Measurements from ENCODE around the gene PHF5A.
A peak's percentile ranks its signal among the peaks of the same experiment; 100 is the strongest.

Gene PHF5A

DNA sequence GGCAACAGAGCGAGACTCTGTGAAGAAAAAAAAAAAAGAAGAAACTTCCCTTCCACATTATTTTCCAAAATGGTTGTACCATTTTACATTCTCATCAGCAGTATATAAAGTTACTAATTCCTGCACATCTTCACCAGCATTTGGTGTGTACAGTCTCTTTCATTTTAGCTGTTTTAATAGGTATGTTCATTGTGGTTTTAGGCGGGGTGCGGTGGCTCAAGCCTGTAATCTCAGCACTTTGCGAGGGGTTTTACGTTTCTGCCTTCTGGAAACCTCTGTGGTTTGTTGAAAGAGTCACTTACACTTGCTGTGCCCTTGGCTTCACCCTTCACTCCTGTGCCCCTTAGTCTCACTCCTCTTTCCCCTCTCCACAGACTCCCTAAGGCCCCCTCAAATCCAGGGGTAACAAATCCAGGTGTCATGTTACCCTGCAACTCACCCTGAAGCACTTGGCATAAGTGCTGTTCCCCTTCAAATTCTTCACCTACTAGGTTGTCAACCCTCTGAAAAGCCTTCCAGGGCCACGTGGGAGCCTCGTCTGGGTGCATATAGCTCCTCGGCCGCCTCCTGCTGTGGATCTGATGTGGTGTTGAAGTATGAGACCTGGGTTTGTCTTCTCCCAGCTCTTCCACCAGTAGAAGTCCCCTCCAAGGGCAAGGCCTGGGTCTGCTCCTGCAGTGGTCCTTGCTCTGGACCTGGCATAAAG, 42.7 kb downstream of the PHF5A start:
- no peak for TF ChIP-seq EZH2 (IDR thresholded peaks at IDR 0.05; ENCODE audit: borderline replicate concordance, low read depth, low read length, severe bottlenecking)
- TF ChIP-seq, protein P1, sequence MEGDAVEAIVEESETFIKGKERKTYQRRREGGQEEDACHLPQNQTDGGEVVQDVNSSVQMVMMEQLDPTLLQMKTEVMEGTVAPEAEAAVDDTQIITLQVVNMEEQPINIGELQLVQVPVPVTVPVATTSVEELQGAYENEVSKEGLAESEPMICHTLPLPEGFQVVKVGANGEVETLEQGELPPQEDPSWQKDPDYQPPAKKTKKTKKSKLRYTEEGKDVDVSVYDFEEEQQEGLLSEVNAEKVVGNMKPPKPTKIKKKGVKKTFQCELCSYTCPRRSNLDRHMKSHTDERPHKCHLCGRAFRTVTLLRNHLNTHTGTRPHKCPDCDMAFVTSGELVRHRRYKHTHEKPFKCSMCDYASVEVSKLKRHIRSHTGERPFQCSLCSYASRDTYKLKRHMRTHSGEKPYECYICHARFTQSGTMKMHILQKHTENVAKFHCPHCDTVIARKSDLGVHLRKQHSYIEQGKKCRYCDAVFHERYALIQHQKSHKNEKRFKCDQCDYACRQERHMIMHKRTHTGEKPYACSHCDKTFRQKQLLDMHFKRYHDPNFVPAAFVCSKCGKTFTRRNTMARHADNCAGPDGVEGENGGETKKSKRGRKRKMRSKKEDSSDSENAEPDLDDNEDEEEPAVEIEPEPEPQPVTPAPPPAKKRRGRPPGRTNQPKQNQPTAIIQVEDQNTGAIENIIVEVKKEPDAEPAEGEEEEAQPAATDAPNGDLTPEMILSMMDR (IDR thresholded peaks at IDR 0.05; ENCODE audit: borderline replicate concordance, extremely low read depth, low read length, poor library complexity, severe bottlenecking) = no peak
- DNase-seq (no peak), ATAC-seq (ENCODE audit: insufficient read depth, low read depth) (no peak)
- H4K20me1 ChIP-seq (ENCODE audit: insufficient read depth, low read length) = no peaks in the 10 kb centered on the region
- H3K36me3 ChIP-seq (ENCODE audit: insufficient read depth, low read length) = peaks cover 16% of the 10 kb centered on the region; the same call in 1 of the 2 replicates
- H3K4me3 ChIP-seq (ENCODE audit: low read depth in 1 of 2, low read length in 2 of 2) = no peak overlapping the region
- no peak overlapping the region for H3K9ac ChIP-seq (ENCODE audit: low read depth, low read length)
- H3K4me2 ChIP-seq (ENCODE audit: insufficient read depth, low read length) = no peak overlapping the region
- H3K27ac ChIP-seq (ENCODE audit: low read length) = no peak overlapping the region
- H2AFZ ChIP-seq (ENCODE audit: low read depth, low read length) = no peak overlapping the region
- H3K79me2 ChIP-seq (ENCODE audit: insufficient read depth, low read length) = no peaks in the 10 kb centered on the region
- H3K9me3 ChIP-seq (ENCODE audit: insufficient read depth, low read length, severe bottlenecking) = no peaks in the 10 kb centered on the region
- H3K27me3 ChIP-seq (ENCODE audit: insufficient read depth, low read length, poor library complexity) = no peaks in the 10 kb centered on the region
- no peaks in the 10 kb centered on the region for H3K4me1 ChIP-seq (ENCODE audit: insufficient read depth, low read length)

DNA sequence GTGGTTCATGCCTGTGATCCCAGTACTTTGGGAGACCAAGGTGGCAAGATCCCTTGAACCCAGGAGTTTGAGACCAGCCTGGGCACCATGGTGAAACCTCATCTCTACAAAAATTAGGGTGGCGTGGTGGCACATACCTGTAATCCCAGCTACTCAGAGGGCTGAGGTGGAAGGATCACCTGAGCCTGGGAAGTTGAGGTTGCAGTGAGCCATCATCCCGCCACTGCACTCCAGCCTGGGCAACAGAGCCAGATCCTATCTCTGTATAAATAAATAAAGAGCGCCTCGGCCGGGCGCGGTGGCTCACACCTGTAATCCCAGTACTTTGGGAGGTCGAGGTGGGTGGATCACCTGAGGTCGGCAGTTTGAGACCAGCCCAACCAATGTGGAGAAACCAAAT, 49.8 kb downstream of the PHF5A start:
- Histone ChIP-seq H3K9ac (ENCODE audit: low read depth, low read length) (no peak overlapping the region), H2AFZ (ENCODE audit: low read depth, low read length) (no peak overlapping the region)
- ATAC-seq (ENCODE audit: insufficient read depth, low read depth) = no peak

DNA sequence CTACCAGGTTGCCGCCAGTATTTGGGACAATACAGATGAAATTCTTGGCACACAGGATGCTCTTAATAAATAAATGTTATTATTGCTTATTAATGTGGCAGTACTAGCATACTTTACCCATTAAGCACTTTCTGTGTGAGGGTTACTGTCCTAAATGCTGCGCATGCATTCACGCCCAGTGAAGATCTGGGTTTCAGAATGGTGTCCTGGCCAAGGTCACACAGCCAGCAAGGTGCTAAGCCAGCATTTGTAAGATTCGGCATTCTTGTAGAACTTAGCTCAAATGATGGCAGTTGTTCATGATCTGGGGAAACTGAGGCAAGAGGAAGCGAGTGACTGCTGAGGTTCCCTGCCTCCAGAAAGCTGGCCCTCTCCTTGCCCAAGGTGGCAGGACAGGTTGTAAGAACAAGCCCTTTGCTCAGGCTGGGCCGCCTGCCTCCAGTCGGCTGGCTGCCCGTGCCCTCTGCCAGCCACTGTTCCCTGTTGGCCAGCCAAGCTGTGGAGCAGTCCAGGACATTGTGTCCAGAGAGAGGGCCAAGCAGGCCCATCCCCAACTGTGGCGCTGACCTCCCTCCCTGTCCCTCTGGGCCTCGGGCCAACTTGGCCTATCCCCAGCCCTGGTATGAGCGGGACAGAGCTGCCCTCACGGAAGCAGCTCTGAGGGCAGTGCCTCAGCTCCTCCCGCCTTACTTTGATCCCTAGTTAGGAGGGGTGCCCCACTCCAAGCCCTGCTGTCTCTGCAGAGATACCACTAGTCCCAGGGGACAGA, 50.7 kb downstream of the PHF5A start:
- Histone ChIP-seq H2AFZ (ENCODE audit: low read depth, low read length) (no peak overlapping the region), H3K4me1 (ENCODE audit: insufficient read depth, low read length) (peaks cover 20% of the 10 kb centered on the region), H3K9ac (ENCODE audit: low read depth, low read length) (no peak overlapping the region), H3K27ac (ENCODE audit: low read length) (no peak overlapping the region), H3K36me3 (ENCODE audit: insufficient read depth, low read length) (peaks cover under 1% of the 10 kb centered on the region), H3K4me3 (ENCODE audit: low read depth in 1 of 2, low read length in 2 of 2) (no peak overlapping the region), H3K79me2 (ENCODE audit: insufficient read depth, low read length) (peaks cover 41% of the 10 kb centered on the region), H3K4me2 (ENCODE audit: insufficient read depth, low read length) (no peak overlapping the region), H3K27me3 (ENCODE audit: insufficient read depth, low read length, poor library complexity) (no peaks in the 10 kb centered on the region), H3K9me3 (ENCODE audit: insufficient read depth, low read length, severe bottlenecking) (no peaks in the 10 kb centered on the region), H4K20me1 (ENCODE audit: insufficient read depth, low read length) (peaks cover 7% of the 10 kb centered on the region; the same call in 1 of the 2 replicates)
- TF ChIP-seq, protein P1 (IDR thresholded peaks at IDR 0.05; ENCODE audit: borderline replicate concordance, extremely low read depth, low read length, poor library complexity, severe bottlenecking) = no peak
- no peak for TF ChIP-seq EZH2 (IDR thresholded peaks at IDR 0.05; ENCODE audit: borderline replicate concordance, low read depth, low read length, severe bottlenecking)
- DNase-seq (no peak), ATAC-seq (ENCODE audit: insufficient read depth, low read depth) (no peak)

More for the DNA sequence above, 49.8 kb downstream of the PHF5A start:
- H3K9me3 ChIP-seq (ENCODE audit: insufficient read depth, low read length, severe bottlenecking) = no peaks in the 10 kb centered on the region
- H3K79me2 ChIP-seq (ENCODE audit: insufficient read depth, low read length) = peaks cover 33% of the 10 kb centered on the region
- peaks cover 6% of the 10 kb centered on the region for H3K36me3 ChIP-seq (ENCODE audit: insufficient read depth, low read length)
- H3K27ac ChIP-seq (ENCODE audit: low read length) = no peak overlapping the region
- TF ChIP-seq EZH2 (IDR thresholded peaks at IDR 0.05; ENCODE audit: borderline replicate concordance, low read depth, low read length, severe bottlenecking) = no peak
- peaks cover 17% of the 10 kb centered on the region for H3K4me1 ChIP-seq (ENCODE audit: insufficient read depth, low read length)
- peaks cover 7% of the 10 kb centered on the region; the same call in 1 of the 2 replicates for H4K20me1 ChIP-seq (ENCODE audit: insufficient read depth, low read length)
- no peaks in the 10 kb centered on the region for H3K27me3 ChIP-seq (ENCODE audit: insufficient read depth, low read length, poor library complexity)
- no peak overlapping the region for H3K4me3 ChIP-seq (ENCODE audit: low read depth in 1 of 2, low read length in 2 of 2)
- no peak overlapping the region for H3K4me2 ChIP-seq (ENCODE audit: insufficient read depth, low read length)
- no peak for DNase-seq

DNA sequence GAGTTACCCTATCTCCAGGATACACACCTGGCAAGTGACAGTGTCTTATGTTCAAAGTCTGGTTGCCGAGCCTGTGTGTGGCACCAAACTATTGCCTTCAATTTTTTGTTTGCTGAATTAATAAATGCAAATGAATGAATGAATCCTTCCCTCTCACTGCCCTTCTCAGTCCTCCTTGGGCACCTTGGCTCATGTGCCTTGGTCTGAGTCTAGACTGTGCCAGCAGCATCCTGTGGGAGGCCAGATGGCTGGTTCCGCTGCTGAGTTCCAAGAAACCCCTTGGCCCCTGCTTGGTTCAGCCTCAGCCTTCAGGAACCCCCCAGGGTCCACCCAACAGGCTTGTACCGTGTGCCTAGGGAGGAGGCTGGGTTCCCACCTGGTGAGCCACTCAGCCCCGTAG, 52.9 kb downstream of the PHF5A start:
- H3K4me1 ChIP-seq (ENCODE audit: insufficient read depth, low read length) = peaks cover 27% of the 10 kb centered on the region
- peak overlapping the region; percentile 57; the same call in 1 of the 2 replicates for H3K27ac ChIP-seq (ENCODE audit: low read length)
- no peaks in the 10 kb centered on the region for H3K27me3 ChIP-seq (ENCODE audit: insufficient read depth, low read length, poor library complexity)
- H2AFZ ChIP-seq (ENCODE audit: low read depth, low read length) = no peak overlapping the region
- no peak for TF ChIP-seq EZH2 (IDR thresholded peaks at IDR 0.05; ENCODE audit: borderline replicate concordance, low read depth, low read length, severe bottlenecking)
- TF ChIP-seq, protein P1 (IDR thresholded peaks at IDR 0.05; ENCODE audit: borderline replicate concordance, extremely low read depth, low read length, poor library complexity, severe bottlenecking) = no peak
- peak overlapping the region; percentile 87 for H3K4me2 ChIP-seq (ENCODE audit: insufficient read depth, low read length)
- H4K20me1 ChIP-seq (ENCODE audit: insufficient read depth, low read length) = peaks cover 7% of the 10 kb centered on the region; the same call in 1 of the 2 replicates
- H3K4me3 ChIP-seq (ENCODE audit: low read depth in 1 of 2, low read length in 2 of 2) = peak overlapping the region in 1 of 2 experiments; percentile 69; a peak in 2 of 4 replicates
- no peak for DNase-seq
- no peaks in the 10 kb centered on the region; the same call in 1 of the 2 replicates for H3K36me3 ChIP-seq (ENCODE audit: insufficient read depth, low read length)
- H3K79me2 ChIP-seq (ENCODE audit: insufficient read depth, low read length) = peaks cover 44% of the 10 kb centered on the region
- H3K9me3 ChIP-seq (ENCODE audit: insufficient read depth, low read length, severe bottlenecking) = no peaks in the 10 kb centered on the region
- H3K9ac ChIP-seq (ENCODE audit: low read depth, low read length) = peak overlapping the region; percentile 86
- ATAC-seq (ENCODE audit: insufficient read depth, low read depth) = no peak
